ENCODE data around the gene LCN2. TPM values are rescaled to one million over a fixed set of nuclear protein-coding genes. Genes with fewer than 3 reads are reported as not detected.

LCN2 gene
- total RNA-seq, 2 donors from 2014 or later: 4.9 to 24.6 TPM

GRCh38 chr9:128190516-128191405 lies 41.5 kb downstream of the LCN2 start:
- peak overlapping the region; percentile 45 to 77 for H3K4me3 ChIP-seq
- TF ChIP-seq POLR2A (IDR thresholded peaks at IDR 0.05): no peak
- TF ChIP-seq, protein P1, sequence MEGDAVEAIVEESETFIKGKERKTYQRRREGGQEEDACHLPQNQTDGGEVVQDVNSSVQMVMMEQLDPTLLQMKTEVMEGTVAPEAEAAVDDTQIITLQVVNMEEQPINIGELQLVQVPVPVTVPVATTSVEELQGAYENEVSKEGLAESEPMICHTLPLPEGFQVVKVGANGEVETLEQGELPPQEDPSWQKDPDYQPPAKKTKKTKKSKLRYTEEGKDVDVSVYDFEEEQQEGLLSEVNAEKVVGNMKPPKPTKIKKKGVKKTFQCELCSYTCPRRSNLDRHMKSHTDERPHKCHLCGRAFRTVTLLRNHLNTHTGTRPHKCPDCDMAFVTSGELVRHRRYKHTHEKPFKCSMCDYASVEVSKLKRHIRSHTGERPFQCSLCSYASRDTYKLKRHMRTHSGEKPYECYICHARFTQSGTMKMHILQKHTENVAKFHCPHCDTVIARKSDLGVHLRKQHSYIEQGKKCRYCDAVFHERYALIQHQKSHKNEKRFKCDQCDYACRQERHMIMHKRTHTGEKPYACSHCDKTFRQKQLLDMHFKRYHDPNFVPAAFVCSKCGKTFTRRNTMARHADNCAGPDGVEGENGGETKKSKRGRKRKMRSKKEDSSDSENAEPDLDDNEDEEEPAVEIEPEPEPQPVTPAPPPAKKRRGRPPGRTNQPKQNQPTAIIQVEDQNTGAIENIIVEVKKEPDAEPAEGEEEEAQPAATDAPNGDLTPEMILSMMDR (IDR thresholded peaks at IDR 0.05): no peak
- intact Hi-C loops (cut with DNase I): no loop called here
- no peaks in the 10 kb centered on the region for H3K27me3 ChIP-seq
- H3K27ac ChIP-seq: peak overlapping the region; percentile 69 to 92 (median 81)
- H3K36me3 ChIP-seq (replicated peaks in 1 of 2; ENCODE audit: insufficient read depth in 1 of 2, low read depth in 2 of 2): peaks cover 0 to 3% of the 10 kb centered on the region in 2 donors
- DNase-seq (peak in 1 of 4 donors; percentile 9), ATAC-seq (peak; percentile 14)
- no peaks in the 10 kb centered on the region for H3K9me3 ChIP-seq
- H3K4me1 ChIP-seq: peaks cover 21% of the 10 kb centered on the region
- 19 to 32% methylated on average over 14 to 30 of the region's 32 CpGs for WGBS, 2 donors

DNA sequence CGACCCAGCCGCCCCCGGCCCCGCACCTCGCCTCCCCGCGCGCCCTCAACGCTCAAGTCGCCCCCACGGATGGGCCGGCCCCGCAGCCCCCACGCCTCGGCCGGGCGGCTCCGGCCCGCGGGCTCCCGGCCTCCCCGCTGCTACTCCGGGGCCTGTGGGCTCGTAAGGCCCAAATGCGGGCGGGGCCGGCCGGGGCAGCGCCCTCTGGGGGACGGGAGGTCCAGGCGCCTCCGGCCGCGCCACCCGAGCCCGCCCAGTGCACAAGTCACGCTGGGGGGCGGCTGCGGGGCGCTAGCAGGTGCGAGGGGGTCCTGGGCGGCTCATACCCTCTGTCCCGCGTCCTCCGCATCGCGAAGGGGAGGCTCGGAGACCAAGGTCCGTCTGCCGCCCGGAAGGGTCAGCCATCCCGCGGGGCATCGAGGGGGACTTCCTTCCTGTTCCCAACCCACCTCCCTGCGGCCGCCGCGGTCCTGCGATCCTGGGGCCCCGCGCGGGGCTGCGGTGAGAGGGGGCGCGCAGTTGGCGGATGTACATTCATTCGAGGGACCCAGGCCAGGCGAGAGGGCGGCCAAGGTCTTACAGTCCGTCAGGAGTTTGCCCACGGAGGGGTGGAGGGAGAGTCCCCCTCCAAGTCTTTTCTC lies 42.3 kb downstream of the LCN2 start, which contains the start of gene CIZ1:
CIZ1 (minus strand) TSS at position 167 of the 641 bp plus-strand sequence. CDS start 715 bp downstream, outside the sequence.
- 1 to 2% methylated on average over 9 to 58 of the region's 71 CpGs for WGBS, 2 donors
- ATAC-seq: peak; percentile 86
- intact Hi-C loops (cut with DNase I): no loop called here
- peak; percentile 49 to 64 (median 56) for TF ChIP-seq POLR2A (IDR thresholded peaks at IDR 0.05)
- TF ChIP-seq, protein P1 (IDR thresholded peaks at IDR 0.05): peak; percentile 60 to 92 (median 85)
- Histone ChIP-seq H3K27me3 (no peaks in the 10 kb centered on the region), H3K27ac (peak within 1 kb of the TSS; percentile 69 to 92 (median 81)), H3K4me3 (peak within 1 kb of the TSS; percentile 45 to 77), H3K4me1 (peaks cover 21% of the 10 kb centered on the region), H3K36me3 (replicated peaks in 1 of 2; ENCODE audit: insufficient read depth in 1 of 2, low read depth in 2 of 2) (peaks cover 0 to 2% of the 10 kb centered on the region in 2 donors), H3K9me3 (no peaks in the 10 kb centered on the region)
- DNase-seq: peak; percentile 75 to 81 (median 80)

- DNase-seq (peak; percentile 77 to 88 (median 83)), ATAC-seq (peak; percentile 83)
- 17 to 41% methylated on average over 37 to 56 of the region's 56 CpGs for WGBS, 2 donors
- Histone ChIP-seq H3K9me3 (no peaks in the 10 kb centered on the region), H3K27ac (peak overlapping the region in 3 of 4 donors; percentile 81 to 92 (median 81)), H3K4me3 (no peak overlapping the region), H3K4me1 (peaks cover 21% of the 10 kb centered on the region), H3K27me3 (no peaks in the 10 kb centered on the region), H3K36me3 (replicated peaks in 1 of 2; ENCODE audit: insufficient read depth in 1 of 2, low read depth in 2 of 2) (no peaks in the 10 kb centered on the region)
- TF ChIP-seq, protein P1 (IDR thresholded peaks at IDR 0.05): peak in 5 of 7 experiments; percentile 16 to 73 (median 23)
- peak; percentile 21 to 74 (median 69) for TF ChIP-seq POLR2A (IDR thresholded peaks at IDR 0.05)
- intact Hi-C loops (cut with DNase I): no loop called here
Observed at GRCh38 chr9:128192601-128193371, 43.5 kb downstream of the LCN2 start.

- Histone ChIP-seq H3K4me1 (peaks cover 21% of the 10 kb centered on the region), H3K27me3 (no peaks in the 10 kb centered on the region), H3K4me3 (no peak overlapping the region), H3K36me3 (replicated peaks in 1 of 2; ENCODE audit: insufficient read depth in 1 of 2, low read depth in 2 of 2) (no peaks in the 10 kb centered on the region), H3K27ac (peak overlapping the region in 3 of 4 donors; percentile 81 to 92 (median 81)), H3K9me3 (no peaks in the 10 kb centered on the region)
- no peak for DNase-seq
- no peak for TF ChIP-seq POLR2A (IDR thresholded peaks at IDR 0.05)
- TF ChIP-seq, protein P1 (IDR thresholded peaks at IDR 0.05): no peak
- intact Hi-C loops (cut with DNase I): no loop called here
- WGBS, 2 donors: 76 to 82% methylated on average over 14 of the region's 14 CpGs
- ATAC-seq: no peak
Observed at GRCh38 chr9:128193469-128194096, 44.3 kb downstream of the LCN2 start.

All from body of pancreas (tissue), 4 donors.